Right atrium auricular region (tissue), 2 donors: Measurements from ENCODE around the gene CFAP47. TPM values are rescaled to one million over a fixed set of nuclear protein-coding genes. Genes with fewer than 3 reads are reported as not detected.

Experiments used
- DNase-seq: peaks from one replicate; pipeline ENCODE4 v3.0.0-alpha.2; 2019; ENCODE audit warnings: low spot score
- H3K27ac ChIP-seq, 2 donors: fragments of 200-600 bp; sonication (generic); 1 replicate in 1 of 2; 2 replicates in 1 of 2; pipeline ENCODE4 v1.5.1; 2016 to 2019
- H3K27me3 ChIP-seq, 2 donors: fragments of 200-600 bp; sonication (generic); one replicate each; pipeline versions ENCODE4 v1.5.1 to v1.6.0; 2017 to 2019
- H3K36me3 ChIP-seq: fragments of 200-600 bp; sonication (generic); one replicate; pipeline ENCODE4 v1.5.1; 2016
- H3K4me1 ChIP-seq, 2 donors: fragments of 200-600 bp; sonication (generic); one replicate each; pipeline versions ENCODE4 v1.5.1 to v1.6.0; 2017 to 2019
- H3K4me3 ChIP-seq, 2 donors: fragments of 200-600 bp; sonication (generic); 1 replicate in 1 of 2; 2 replicates in 1 of 2; pipeline ENCODE4 v1.5.1; 2017 to 2019; ENCODE audit warnings: mild to moderate bottlenecking in 1 of 2, moderate library complexity in 1 of 2
- H3K9me3 ChIP-seq, 2 donors: fragments of 200-600 bp; sonication (generic); one replicate each; pipeline ENCODE4 v1.5.1; 2019
- CTCF ChIP-seq, 2 donors: fragments of 200-600 bp; sonication (generic); IDR thresholded peaks; one replicate each; pipeline ENCODE4 v1.5.1; 2019; ENCODE audit warnings: antibody characterized with exemption in 2 of 2
- total RNA-seq, 2 donors: library from RNA; depleted of rRNA; stranded (reverse); fragments of >200 nt; gene quantifications; one replicate each; pipeline ENCODE4 v1.1.0, GENCODE V29; 2016

Gene CFAP47
- total RNA-seq, 2 donors from 2014 or later = not detected

GRCh38 chrX:36266155-36266554 lies 346.6 kb downstream of the CFAP47 start:
- no peaks in the 10 kb centered on the region for H3K36me3 ChIP-seq
- H3K9me3 ChIP-seq = no peaks in the 10 kb centered on the region
- no peak overlapping the region for H3K4me3 ChIP-seq
- no peak for DNase-seq
- no peak overlapping the region for H3K27ac ChIP-seq
- H3K27me3 ChIP-seq = no peaks in the 10 kb centered on the region
- no peak for TF ChIP-seq CTCF (IDR thresholded peaks at IDR 0.05)
- no peaks in the 10 kb centered on the region for H3K4me1 ChIP-seq

GRCh38 chrX:36310136-36310535 lies 390.6 kb downstream of the CFAP47 start:
- H3K4me3 ChIP-seq = no peak overlapping the region
- no peaks in the 10 kb centered on the region for H3K9me3 ChIP-seq
- H3K4me1 ChIP-seq = no peaks in the 10 kb centered on the region
- no peak for DNase-seq
- no peak overlapping the region for H3K27ac ChIP-seq
- no peaks in the 10 kb centered on the region for H3K36me3 ChIP-seq
- no peak for TF ChIP-seq CTCF (IDR thresholded peaks at IDR 0.05)
- no peaks in the 10 kb centered on the region for H3K27me3 ChIP-seq

GRCh38 chrX:36314303-36314702 lies 394.8 kb downstream of the CFAP47 start:
- Histone ChIP-seq H3K27me3 (no peaks in the 10 kb centered on the region), H3K9me3 (no peaks in the 10 kb centered on the region), H3K27ac (no peak overlapping the region), H3K4me3 (no peak overlapping the region), H3K4me1 (no peaks in the 10 kb centered on the region), H3K36me3 (no peaks in the 10 kb centered on the region)
- no peak for TF ChIP-seq CTCF (IDR thresholded peaks at IDR 0.05)
- no peak for DNase-seq

- Histone ChIP-seq H3K9me3 (no peaks in the 10 kb centered on the region), H3K4me3 (no peak overlapping the region), H3K36me3 (no peaks in the 10 kb centered on the region), H3K27me3 (no peaks in the 10 kb centered on the region), H3K4me1 (no peaks in the 10 kb centered on the region), H3K27ac (no peak overlapping the region)
- TF ChIP-seq CTCF (IDR thresholded peaks at IDR 0.05) = no peak
- no peak for DNase-seq
Measured at GRCh38 chrX:36334572-36334971, 415.0 kb downstream of the CFAP47 start.

- TF ChIP-seq CTCF (IDR thresholded peaks at IDR 0.05) = no peak
- H3K4me3 ChIP-seq = no peak overlapping the region
- H3K4me1 ChIP-seq = no peaks in the 10 kb centered on the region
Measured at GRCh38 chrX:36336751-36337150, 417.2 kb downstream of the CFAP47 start.

GRCh38 chrX:36344301-36344700 lies 424.8 kb downstream of the CFAP47 start:
- Histone ChIP-seq H3K27me3 (no peaks in the 10 kb centered on the region), H3K9me3 (no peaks in the 10 kb centered on the region), H3K4me3 (no peak overlapping the region), H3K4me1 (no peaks in the 10 kb centered on the region), H3K27ac (no peak overlapping the region), H3K36me3 (no peaks in the 10 kb centered on the region)
- DNase-seq = no peak
- TF ChIP-seq CTCF (IDR thresholded peaks at IDR 0.05) = no peak

More at GRCh38 chrX:36336751-36337150, 417.2 kb downstream of the CFAP47 start:
- Histone ChIP-seq H3K36me3 (no peaks in the 10 kb centered on the region), H3K27ac (no peak overlapping the region), H3K9me3 (no peaks in the 10 kb centered on the region), H3K27me3 (no peaks in the 10 kb centered on the region)
- no peak for DNase-seq
